K562 (cell line): ENCODE results near the gene WWP2. TPM values are rescaled to one million over a fixed set of nuclear protein-coding genes. Genes with fewer than 3 reads are reported as not detected.

Experiments used
- ATAC-seq: fragments of 200-7000 bp; cut with Tn5 transposase; 3 replicates; pipeline ENCODE4 v1.9.1; 2020; ENCODE audit warnings: moderate library complexity
- BruUV-seq: library from RNA; stranded (reverse); fragments of 400-500 nt; replicated peaks from 2 replicates; lab custom pipeline; 2021; lab: Mats Ljungman, UMichigan
- CTCF ChIA-PET: fragments of 300-600 bp; formaldehyde crosslinking; extraction: SDS; loops from one replicate; lab custom pipeline; 2021; ENCODE audit warnings: low intra/inter-chr PET ratio; lab: Yijun Ruan, JAX
- POLR2A ChIA-PET: fragments of 300-600, 350-650 bp; sonication (Branson Sonifier 250); formaldehyde crosslinking; extraction: SDS; loops from one replicate; lab custom pipeline; 2021; ENCODE audit warnings: antibody characterized with exemption, inconsistent platforms; lab: Yijun Ruan, JAX
- DNase-seq, 4 experiments: peaks; one replicate each; pipeline versions ENCODE4 v3.0.0 to v3.0.0-alpha.2; 2011 to 2018; ENCODE audit warnings: low spot score in 3 of 4, mixed read lengths in 3 of 4; ENCODE audit errors: extremely low read depth in 1 of 4
- FAIRE-seq: peaks from 2 replicates; lab custom pipeline; 2011; peaks lifted over from hg19 to GRCh38; lab: Jason Lieb, UNC
- H2AFZ ChIP-seq: 2 replicates; pipeline ENCODE4 v1.6.0; 2011; ENCODE audit warnings: low read depth, low read length, control low read depth, inconsistent platforms
- H3K27ac ChIP-seq: fragments of 200-600 bp; 3 replicates; pipeline ENCODE4 v1.8.0; 2011; ENCODE audit warnings: low read depth, mild to moderate bottlenecking, control low read depth, inconsistent platforms, low read length, moderate library complexity, mixed read lengths; ENCODE audit errors: extremely low read depth
- H3K27me3 ChIP-seq, 2 experiments: fragments of 300-600 bp in 1 of 2; 2 replicates in 1 of 2; 3 replicates in 1 of 2; pipeline versions ENCODE4 v1.6.0 to v1.8.0; 2011; ENCODE audit warnings: inconsistent platforms in 2 of 2, low read length in 2 of 2, mild to moderate bottlenecking in 1 of 2, mixed read lengths in 1 of 2, moderate library complexity in 1 of 2; ENCODE audit not compliant: control insufficient read depth in 2 of 2, insufficient read depth in 2 of 2
- H3K36me3 ChIP-seq: fragments of 300-600 bp; 3 replicates; pipeline ENCODE4 v1.8.0; 2011; ENCODE audit warnings: mild to moderate bottlenecking, low read length, inconsistent platforms; ENCODE audit not compliant: control insufficient read depth, insufficient read depth
- H3K4me1 ChIP-seq, 2 experiments: fragments of 200-600 bp in 1 of 2; replicated peaks in 1 of 2; 2 replicates in 1 of 2; 3 replicates in 1 of 2; pipeline versions ENCODE4 v1.5.1 to v1.8.0; 2011; ENCODE audit warnings: inconsistent platforms in 2 of 2, low read length in 2 of 2, mild to moderate bottlenecking in 1 of 2, mixed read lengths in 1 of 2, moderate library complexity in 1 of 2; ENCODE audit not compliant: control insufficient read depth in 2 of 2, insufficient read depth in 2 of 2
- H3K4me2 ChIP-seq: 2 replicates; pipeline ENCODE4 v1.6.1; 2011; ENCODE audit warnings: low read length, control low read depth, inconsistent platforms, mixed read lengths; ENCODE audit not compliant: insufficient read depth
- H3K4me3 ChIP-seq: fragments of 200-600 bp; sonication (generic), shearing (Covaris generic); 2 replicates; pipeline ENCODE4 v1.5.1; 2016; ENCODE audit warnings: control low read depth, inconsistent platforms
- H3K79me2 ChIP-seq: fragments of 200-600 bp; 3 replicates; pipeline ENCODE4 v1.8.0; 2011; ENCODE audit warnings: low read length, inconsistent platforms; ENCODE audit not compliant: control insufficient read depth, insufficient read depth
- H3K9ac ChIP-seq, 2 experiments: 2 replicates each; pipeline versions ENCODE4 v1.6.0 to v1.6.1; 2011; ENCODE audit warnings: low read depth in 2 of 2, low read length in 2 of 2, control low read depth in 1 of 2, inconsistent platforms in 1 of 2, mild to moderate bottlenecking in 1 of 2, mixed read lengths in 1 of 2; ENCODE audit not compliant: insufficient read depth in 1 of 2
- H3K9me1 ChIP-seq: one replicate; pipeline ENCODE4 v1.6.0; 2011; ENCODE audit warnings: inconsistent platforms, mild to moderate bottlenecking, low read length, moderate library complexity; ENCODE audit not compliant: control insufficient read depth, insufficient read depth
- H3K9me3 ChIP-seq: replicated peaks from 2 replicates; pipeline ENCODE4 v1.5.1; 2011; ENCODE audit warnings: low read depth, low read length, inconsistent platforms; ENCODE audit not compliant: control insufficient read depth, insufficient read depth
- H4K20me1 ChIP-seq: replicated peaks from 2 replicates; pipeline ENCODE4 v1.6.1; 2011; ENCODE audit warnings: low read length, inconsistent platforms, mixed read lengths; ENCODE audit not compliant: control insufficient read depth, insufficient read depth
- CHD4 ChIP-seq: fragments of 200-600 bp; sonication (generic); IDR thresholded peaks from 3 replicates; pipeline ENCODE4 v1.6.1; 2012; ENCODE audit warnings: low read depth, mild to moderate bottlenecking, mixed read lengths, low read length, inconsistent platforms; ENCODE audit not compliant: insufficient read depth, insufficient replicate concordance, poor library complexity, severe bottlenecking
- E2F4 ChIP-seq: sonication (generic); formaldehyde crosslinking; IDR thresholded peaks from 2 replicates; pipeline ENCODE4 v1.8.0; 2022; ENCODE audit warnings: mild to moderate bottlenecking, low read depth, missing genetic modification reagents
- ETV1 ChIP-seq: fragments of 450-650 bp; conservative IDR thresholded peaks from 2 replicates; pipeline ENCODE4 v1.6.1; 2016; ENCODE audit warnings: missing genetic modification characterization, control low read depth, low read depth, missing compliant biosample characterization
- EWSR1 ChIP-seq: fragments of 450-650 bp; IDR thresholded peaks from 2 replicates; pipeline ENCODE4 v1.6.1; 2018; ENCODE audit warnings: borderline replicate concordance, mild to moderate bottlenecking, low read depth, moderate library complexity; ENCODE audit not compliant: partially characterized antibody
- FOXM1 ChIP-seq, 2 experiments: fragments of 450-650 bp in 1 of 2; sonication (generic) in 1 of 2; formaldehyde crosslinking in 1 of 2; IDR thresholded peaks; 2 replicates each; pipeline versions ENCODE4 v1.6.1 to v1.9.0; 2017 to 2022; ENCODE audit warnings: low read depth in 2 of 2, mild to moderate bottlenecking in 2 of 2, missing genetic modification reagents in 1 of 2, moderate library complexity in 1 of 2
- JUND ChIP-seq, 2 experiments: IDR thresholded peaks; 2 replicates in 1 of 2; 3 replicates in 1 of 2; pipeline ENCODE4 v1.6.1; 2011; ENCODE audit warnings: borderline replicate concordance in 2 of 2, low read depth in 2 of 2, low read length in 2 of 2, improper control_type of control experiment in 1 of 2, missing biosample characterization in 1 of 2, missing genetic modification characterization in 1 of 2, missing genetic modification reagents in 1 of 2
- NR0B1 ChIP-seq: fragments of 450-650 bp; IDR thresholded peaks from one replicate; pipeline ENCODE4 v1.6.1; 2018; ENCODE audit warnings: mild to moderate bottlenecking, moderate library complexity; ENCODE audit not compliant: partially characterized antibody
- PCBP1 ChIP-seq: fragments of 200-400 bp; formaldehyde crosslinking; IDR thresholded peaks from 2 replicates; pipeline ENCODE4 v1.6.1; 2018; ENCODE audit warnings: mild to moderate bottlenecking, low read depth, low read length; ENCODE audit not compliant: poor library complexity, severe bottlenecking
- PPARD ChIP-seq: fragments of 250-450 bp; sonication (Bioruptor Pico); IDR thresholded peaks from 2 replicates; pipeline ENCODE4 v1.8.0; 2022; ENCODE audit warnings: inconsistent platforms, mild to moderate bottlenecking, moderate library complexity
- TAF15 ChIP-seq: fragments of 200-400 bp; formaldehyde crosslinking; IDR thresholded peaks from 2 replicates; pipeline ENCODE4 v1.6.1; 2017; ENCODE audit warnings: mild to moderate bottlenecking, low read depth, low read length, moderate library complexity
- ZNF507 ChIP-seq: conservative IDR thresholded peaks from 2 replicates; pipeline ENCODE4 v1.6.1; 2017; ENCODE audit warnings: missing genetic modification characterization, missing compliant biosample characterization
- WGBS: fragments of 100-300 bp; shearing (Covaris generic); methylation state at CpG from one replicate; pipeline ENCODE4 v1.1.6; 2016; ENCODE audit warnings: low coverage, mixed read lengths; ENCODE audit not compliant: insufficient coverage; ENCODE audit errors: missing lambda C conversion rate; 5-methylcytosine and 5-hydroxymethylcytosine counted together
- in situ Hi-C: fragments of 300-500 bp; cut with MboI; formaldehyde crosslinking; loops from 4 replicates; pipeline ENCODE4 v1.15.0; 2018; ENCODE audit warnings: inconsistent platforms, mixed read lengths
- intact Hi-C: fragments of 100-400 bp; cut with micrococcal nuclease; formaldehyde crosslinking; loops from 2 replicates; pipeline ENCODE4 v1.14.2; 2022
- polyA plus RNA-seq, 8 experiments: library from polyadenylated mRNA; depleted of rRNA in 4 of 8; stranded (reverse) in 5 of 8; unstranded in 3 of 8; fragments of >200 nt; fragmentation: Nextera tagmentation in 2 of 8; fragmentation: Illumina TruSeq in 1 of 8; extraction: Ambion mirVana in 2 of 8; extraction: Trizol in 1 of 8; gene quantifications; 2 replicates each; pipeline versions ENCODE4 v1.2.1 to v1.2.3, GENCODE V29; 2011 to 2014; ENCODE audit warnings: inconsistent platforms in 1 of 8, missing spikeins in 1 of 8
- total RNA-seq, 7 experiments: library from RNA; depleted of rRNA in 6 of 7; stranded (reverse); fragments of >200 nt in 6 of 7; fragmentation: Illumina TruSeq in 2 of 7; extraction: Trizol in 2 of 7; gene quantifications; 2 replicates each; pipeline versions ENCODE4 v1.2.1 to v1.2.3, GENCODE V29; 2011 to 2021; ENCODE audit warnings: low replicate concordance in 1 of 7

WWP2 gene
- total and polyA plus RNA-seq, 9 of the 15 experiments (the other 6 are each of a cell fraction or from before 2014, with no cell fraction given), result 1.9 to 34.4 (median 14.6) TPM

- ATAC-seq (no peak), DNase-seq (no peak), FAIRE-seq (no peak)
- H3K4me3 ChIP-seq, result no peak overlapping the region
- no peaks in the 10 kb centered on the region; the same call in 2 of the 3 replicates for H3K36me3 ChIP-seq
- no peak for TF ChIP-seq FOXM1 (IDR thresholded peaks at IDR 0.05; ENCODE audit: low read depth)
- no peak for TF ChIP-seq FOXM1 (CRISPR knock-in tag; IDR thresholded peaks at IDR 0.05; ENCODE audit: low read depth)
- intact Hi-C loops, result no loop called here
- no peaks in the 10 kb centered on the region for H3K9me3 ChIP-seq
- no peaks in the 10 kb centered on the region for H3K9me1 ChIP-seq
- no peaks in the 10 kb centered on the region; the same call in 1 of the 2 replicates for H4K20me1 ChIP-seq
- 93% methylated on average over 1 of the region's 1 CpG for WGBS
- no peaks in the 10 kb centered on the region for H3K4me1 ChIP-seq
- ChIA-PET CTCF (interaction anchor here (0.7 kb wide), 1 partner anchor 237 kb away, joined by 3 read pairs; no protein-coding TSS in a partner anchor), POLR2A (interaction anchor here (0.7 kb wide), 1 partner anchor 11 kb away, joined by 3 read pairs; no protein-coding TSS in a partner anchor)
- no peak overlapping the region for H3K4me2 ChIP-seq
- BruUV-seq, result no TSS peak
- no peaks in the 10 kb centered on the region for H3K79me2 ChIP-seq
- H3K27ac ChIP-seq, result no peak overlapping the region
- H3K9ac ChIP-seq, result no peak overlapping the region
- in situ Hi-C loops, result no loop called here
- H3K27me3 ChIP-seq, result no peaks in the 10 kb centered on the region
- no peak overlapping the region for H2AFZ ChIP-seq
Observed at GRCh38 chr16:69836257-69836656, 74.1 kb downstream of the WWP2 start.

GRCh38 chr16:69837380-69837779 lies 75.2 kb downstream of the WWP2 start:
- H2AFZ ChIP-seq, result no peak overlapping the region
- no peak for TF ChIP-seq CHD4
- TF ChIP-seq JUND (IDR thresholded peaks at IDR 0.05; ENCODE audit: borderline replicate concordance, low read depth, low read length), result no peak
- TF ChIP-seq JUND (tag; IDR thresholded peaks at IDR 0.05; ENCODE audit: borderline replicate concordance, low read depth, low read length), result no peak
- TF ChIP-seq PPARD (CRISPR knock-in tag), result no peak
- TF ChIP-seq EWSR1, result no peak
- no peak for TF ChIP-seq NR0B1
- no peak for TF ChIP-seq ZNF507 (tag)
- TF ChIP-seq TAF15, result no peak
- no peak for TF ChIP-seq ETV1 (tag)
- no peak for TF ChIP-seq E2F4 (CRISPR knock-in tag)
- no peak for TF ChIP-seq PCBP1
- TF ChIP-seq, all 486 proteins: peak for 0
- H3K27ac ChIP-seq, result no peak overlapping the region
- DNase-seq (no peak), FAIRE-seq (no peak), ATAC-seq (no peak)
- H3K9ac ChIP-seq, result no peak overlapping the region
- H3K27me3 ChIP-seq, result no peaks in the 10 kb centered on the region
- H3K4me3 ChIP-seq, result no peak overlapping the region
- intact Hi-C loops, result no loop called here
- no peaks in the 10 kb centered on the region for H3K79me2 ChIP-seq
- no TSS peak for BruUV-seq
- no peaks in the 10 kb centered on the region for H3K4me1 ChIP-seq
- 92% methylated on average over 5 of the region's 5 CpGs for WGBS
- in situ Hi-C loops, result no loop called here
- H3K9me1 ChIP-seq, result no peaks in the 10 kb centered on the region
- no peaks in the 10 kb centered on the region for H3K9me3 ChIP-seq
- ChIA-PET POLR2A (interaction anchor here (1.2 kb wide), 1 partner anchor 12 kb away, joined by 3 read pairs; no protein-coding TSS in a partner anchor), CTCF (no interaction called here)
- peaks cover 5% of the 10 kb centered on the region; the same call in 2 of the 3 replicates for H3K36me3 ChIP-seq
- no peak overlapping the region for H3K4me2 ChIP-seq
- H4K20me1 ChIP-seq, result no peaks in the 10 kb centered on the region; the same call in 1 of the 2 replicates
